ENCODE measurements around the gene PTPN13. TPM values are rescaled to one million over a fixed set of nuclear protein-coding genes. Genes with fewer than 3 reads are reported as not detected.
A peak's percentile ranks its signal among the peaks of the same experiment; 100 is the strongest.

Gene PTPN13
- total and polyA plus RNA-seq, 8 donors, result 1.9 to 9.1 (median 6.7) TPM

GRCh38 chr4:86825511-86825910, 231.4 kb downstream of the PTPN13 start:
- FAIRE-seq (no peak), DNase-seq (no peak), ATAC-seq (no peak)
- H3K4me1 ChIP-seq, result no peaks in the 10 kb centered on the region
- H3K4me3 ChIP-seq, result no peak overlapping the region
- no peaks in the 10 kb centered on the region for H3K36me3 ChIP-seq
- H3K27me3 ChIP-seq, result no peaks in the 10 kb centered on the region
- no peak for TF ChIP-seq CTCF (IDR thresholded peaks at IDR 0.05)
- WGBS, 2 donors, result 73 to 80% methylated on average over 3 of the region's 3 CpGs
- H3K9me3 ChIP-seq, result no peaks in the 10 kb centered on the region
- H3K27ac ChIP-seq, result no peak overlapping the region
- intact Hi-C loops (cut with DNase I), result no loop called here

- H3K4me1 ChIP-seq, result no peaks in the 10 kb centered on the region
- TF ChIP-seq CTCF (IDR thresholded peaks at IDR 0.05), result no peak
- H3K9me3 ChIP-seq, result no peaks in the 10 kb centered on the region
- H3K4me3 ChIP-seq, result no peak overlapping the region
- FAIRE-seq (no peak), DNase-seq (no peak), ATAC-seq (peak in 3 of 4 donors; percentile 62 to 78 (median 73))
- H3K27ac ChIP-seq, result peak overlapping the region in 1 of 4 donors; percentile 27
- WGBS, 2 donors, result 62 to 72% methylated on average over 5 of the region's 5 CpGs
- no peaks in the 10 kb centered on the region for H3K27me3 ChIP-seq
- intact Hi-C loops (cut with DNase I), result no loop called here
- H3K36me3 ChIP-seq, result no peaks in the 10 kb centered on the region
Measured at GRCh38 chr4:86831262-86832130, 237.4 kb downstream of the PTPN13 start.

- 94% methylated on average over 1 of the region's 1 CpG for WGBS, 2 donors
- no peaks in the 10 kb centered on the region for H3K9me3 ChIP-seq
- no peaks in the 10 kb centered on the region for H3K27me3 ChIP-seq
- no peaks in the 10 kb centered on the region for H3K4me1 ChIP-seq
- DNase-seq (no peak), ATAC-seq (no peak), FAIRE-seq (no peak)
- intact Hi-C loops (cut with DNase I), result no loop called here
- no peaks in the 10 kb centered on the region for H3K36me3 ChIP-seq
- H3K4me3 ChIP-seq, result no peak overlapping the region
- TF ChIP-seq CTCF (IDR thresholded peaks at IDR 0.05), result no peak
- H3K27ac ChIP-seq, result no peak overlapping the region
Measured at GRCh38 chr4:86833615-86834014, 239.5 kb downstream of the PTPN13 start.

GRCh38 chr4:86834901-86835300, 240.8 kb downstream of the PTPN13 start:
- H3K36me3 ChIP-seq, result no peaks in the 10 kb centered on the region
- intact Hi-C loops (cut with DNase I), result no loop called here
- FAIRE-seq (no peak), DNase-seq (no peak), ATAC-seq (no peak)
- H3K4me3 ChIP-seq, result no peak overlapping the region
- TF ChIP-seq CTCF (IDR thresholded peaks at IDR 0.05), result no peak
- H3K27me3 ChIP-seq, result no peaks in the 10 kb centered on the region
- H3K9me3 ChIP-seq, result no peaks in the 10 kb centered on the region
- H3K27ac ChIP-seq, result no peak overlapping the region
- H3K4me1 ChIP-seq, result no peaks in the 10 kb centered on the region
- 85 to 90% methylated on average over 3 of the region's 3 CpGs for WGBS, 2 donors

- ATAC-seq, result no peak
- H3K9me3 ChIP-seq, result no peaks in the 10 kb centered on the region
- H3K4me1 ChIP-seq, result no peaks in the 10 kb centered on the region
- H3K27ac ChIP-seq, result no peak overlapping the region
- no peaks in the 10 kb centered on the region for H3K36me3 ChIP-seq
- no peak for DNase-seq
- no peak overlapping the region for H3K4me3 ChIP-seq
- no peaks in the 10 kb centered on the region for H3K27me3 ChIP-seq
- TF ChIP-seq CTCF (IDR thresholded peaks at IDR 0.05), result no peak
- FAIRE-seq, result no peak
- intact Hi-C loops (cut with DNase I), result no loop called here
- WGBS, 2 donors, result 85 to 97% methylated on average over 3 of the region's 3 CpGs
Measured at GRCh38 chr4:86835677-86836076, 241.6 kb downstream of the PTPN13 start.
